NCI-H446 (cell line): ENCODE data around the gene ERC2.

Experiments used
- DNase-seq, 2 experiments: peaks; one replicate each; lab custom pipeline; 2025; lab: John Stamatoyannopoulos, UW

Gene ERC2

DNA sequence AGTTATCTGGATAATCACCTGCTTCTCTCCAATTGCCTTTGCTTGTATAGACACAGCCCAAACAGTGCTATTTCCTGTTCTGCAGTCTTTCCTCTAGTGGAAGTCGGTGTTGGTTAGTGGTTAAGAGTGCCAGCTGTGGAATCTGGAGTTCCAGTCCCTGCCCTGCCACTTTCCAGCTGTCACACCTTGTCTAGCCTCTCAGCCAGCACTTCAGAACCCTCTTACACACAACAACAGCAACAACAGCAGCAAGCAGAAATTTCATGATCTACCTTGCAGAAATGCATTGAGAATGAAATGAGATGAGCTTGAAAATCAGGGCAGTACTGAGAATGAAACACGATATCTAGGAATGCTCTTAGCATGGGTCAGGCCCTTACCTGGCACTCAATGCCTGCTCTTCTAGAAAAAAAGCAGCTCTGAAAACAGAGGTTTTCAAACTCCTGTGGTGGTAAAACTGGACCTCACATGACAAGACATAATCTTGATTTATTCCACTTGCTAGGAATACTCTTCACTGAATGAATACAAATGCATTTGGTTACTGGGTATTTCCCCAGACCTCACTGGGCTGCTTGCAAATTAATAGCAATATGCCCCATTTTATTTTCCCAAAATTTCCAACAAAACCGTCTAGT, 977.9 kb downstream of the ERC2 start:
- DNase-seq = no peak

DNA sequence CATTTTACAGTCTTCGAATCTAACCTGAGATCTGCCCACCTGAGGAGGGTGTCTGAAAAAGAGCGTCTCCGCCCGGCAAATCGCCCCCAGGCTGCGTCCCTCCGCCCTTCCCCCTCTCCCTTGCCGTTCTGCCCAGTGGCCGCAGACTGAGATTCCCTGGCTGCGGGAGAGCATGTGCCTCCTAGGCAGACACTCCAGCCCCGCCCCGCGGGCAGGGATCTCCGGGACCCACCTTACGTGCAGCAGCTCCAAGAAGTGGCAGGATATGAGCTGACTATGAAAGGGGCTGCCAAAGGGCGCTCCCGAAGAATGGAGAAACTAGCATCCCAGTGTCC, 978.5 kb downstream of the ERC2 start:
- DNase-seq = no peak

- DNase-seq = no peak
Observed at GRCh38 chr3:55488398-55489055, 979.7 kb downstream of the ERC2 start.

- DNase-seq = no peak
Observed at GRCh38 chr3:55487381-55488241, 980.7 kb downstream of the ERC2 start.

GRCh38 chr3:55486857-55487380, 981.3 kb downstream of the ERC2 start, which contains the start of gene WNT5A:
TSS of gene WNT5A (minus strand) at chr3:55487306. CDS start at chr3:55486985, 321 bp downstream.
- no peak for DNase-seq

- no peak for DNase-seq
Observed at GRCh38 chr3:55486101-55486856, 982.0 kb downstream of the ERC2 start.

DNA sequence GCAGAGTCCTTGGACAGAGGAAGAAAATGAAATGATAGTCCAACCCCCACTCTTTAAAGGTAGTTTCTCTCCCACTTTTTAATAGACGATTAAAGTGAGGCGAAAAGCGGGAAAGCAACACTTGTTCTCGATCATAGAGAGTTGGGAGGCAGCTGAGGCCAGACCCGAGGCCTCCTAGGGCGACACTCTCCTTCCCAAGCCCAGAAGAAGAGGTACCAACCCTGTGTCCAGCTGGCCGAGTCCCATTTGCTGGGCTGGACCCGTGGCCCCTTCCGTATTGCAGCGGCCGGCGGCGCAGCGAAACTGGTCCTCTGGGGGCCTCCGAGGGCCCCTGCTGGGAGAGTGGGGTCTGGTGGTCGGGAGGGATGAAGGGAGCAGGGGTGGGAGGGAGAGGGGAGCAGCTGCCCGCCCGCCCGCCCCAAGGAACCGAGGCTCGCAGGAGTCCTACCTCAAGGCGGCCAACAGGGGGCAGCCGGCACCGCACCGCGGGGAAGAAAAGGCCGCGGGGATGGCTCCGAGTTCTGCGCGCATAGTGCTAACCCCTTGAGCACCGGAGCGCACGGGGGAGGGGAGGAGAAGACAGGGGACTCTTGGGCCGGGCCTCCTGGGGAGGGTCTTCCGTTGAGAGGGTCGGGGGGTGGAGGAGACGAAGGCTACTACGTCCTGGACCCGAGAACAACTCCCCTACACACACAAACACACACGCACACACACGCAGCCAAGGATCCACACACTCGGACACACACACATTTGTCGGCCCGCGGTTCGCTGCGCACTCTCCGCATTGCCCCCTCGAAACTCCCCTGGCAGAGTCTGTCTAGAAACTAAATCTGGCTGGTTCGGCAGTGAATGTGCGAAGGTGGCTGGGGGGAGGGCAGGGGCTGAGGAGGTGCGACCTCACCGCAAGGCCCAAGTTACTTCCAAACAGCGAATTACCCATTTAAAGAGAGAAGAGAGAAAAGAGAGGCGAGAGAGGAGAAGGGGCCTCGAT, 983.2 kb downstream of the ERC2 start:
- peak; percentile 9 to 66 for DNase-seq

- DNase-seq = no peak
Observed at GRCh38 chr3:55484191-55484689, 984.0 kb downstream of the ERC2 start.

- no peak for DNase-seq
Observed at GRCh38 chr3:55483196-55484095, 984.8 kb downstream of the ERC2 start.

GRCh38 chr3:55482496-55483195, 985.6 kb downstream of the ERC2 start:
- no peak for DNase-seq

GRCh38 chr3:55481744-55482495, 986.3 kb downstream of the ERC2 start:
- DNase-seq = no peak

DNA sequence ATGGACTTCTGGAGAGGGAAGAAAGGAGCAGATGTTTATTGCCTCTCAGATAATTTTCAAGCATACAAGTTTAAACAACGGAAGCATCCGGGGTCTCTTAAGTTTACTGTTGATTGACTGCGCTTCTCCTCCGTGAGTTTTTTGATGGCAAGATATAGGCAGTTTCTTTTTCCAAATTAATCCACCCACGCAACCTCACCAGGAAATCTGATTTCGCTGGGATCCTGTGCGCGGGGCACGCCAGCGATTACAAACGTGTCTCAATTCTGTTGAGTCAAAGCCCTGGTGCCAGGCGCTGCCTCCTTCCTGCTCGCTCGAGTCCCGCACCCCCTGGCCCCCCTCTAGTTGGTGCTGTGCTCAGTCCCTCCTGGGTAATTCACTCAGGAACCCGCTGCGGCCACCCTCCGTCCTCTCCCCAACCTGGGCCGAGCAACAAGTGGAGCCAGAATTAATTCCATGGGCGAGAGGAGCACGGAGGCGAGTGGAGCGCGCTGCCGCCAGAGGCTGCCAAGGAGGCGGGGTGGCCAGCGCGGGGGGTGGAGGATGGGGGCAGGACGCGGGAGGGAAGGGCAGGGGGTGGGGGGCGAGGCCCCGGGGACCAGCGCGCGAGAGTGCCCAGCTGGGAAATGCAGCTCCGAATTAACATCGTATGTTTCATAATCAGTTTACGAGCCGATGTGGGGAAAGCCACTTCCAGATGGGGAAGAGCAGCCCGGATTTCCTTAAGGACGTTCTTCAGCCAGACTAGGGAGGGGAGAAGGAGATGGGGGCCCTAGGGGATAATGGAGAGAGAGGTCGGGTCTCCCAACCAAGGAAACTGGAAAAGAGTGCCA, 987.1 kb downstream of the ERC2 start:
- no peak for DNase-seq

- DNase-seq = no peak
Observed at GRCh38 chr3:55477306-55478303, 990.7 kb downstream of the ERC2 start.

DNA sequence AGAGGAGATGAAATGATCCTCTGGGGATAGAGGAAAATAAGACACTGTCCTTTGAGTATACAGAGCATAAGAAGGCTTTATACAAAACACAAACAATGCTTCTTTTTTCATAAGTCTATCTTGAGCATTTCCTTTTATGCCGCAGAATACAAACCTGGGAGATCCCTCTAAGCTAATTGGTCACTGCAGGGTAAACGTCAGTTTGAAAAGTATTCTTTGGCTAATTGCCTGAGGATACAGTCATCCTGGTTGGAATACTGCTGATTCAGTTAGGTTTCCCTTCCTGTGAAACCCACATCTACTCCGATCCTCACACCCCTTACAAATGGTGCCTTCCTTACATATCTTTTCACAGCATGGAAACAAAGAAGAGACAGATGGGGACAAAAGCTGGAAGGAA, 991.8 kb downstream of the ERC2 start:
- no peak for DNase-seq

DNA sequence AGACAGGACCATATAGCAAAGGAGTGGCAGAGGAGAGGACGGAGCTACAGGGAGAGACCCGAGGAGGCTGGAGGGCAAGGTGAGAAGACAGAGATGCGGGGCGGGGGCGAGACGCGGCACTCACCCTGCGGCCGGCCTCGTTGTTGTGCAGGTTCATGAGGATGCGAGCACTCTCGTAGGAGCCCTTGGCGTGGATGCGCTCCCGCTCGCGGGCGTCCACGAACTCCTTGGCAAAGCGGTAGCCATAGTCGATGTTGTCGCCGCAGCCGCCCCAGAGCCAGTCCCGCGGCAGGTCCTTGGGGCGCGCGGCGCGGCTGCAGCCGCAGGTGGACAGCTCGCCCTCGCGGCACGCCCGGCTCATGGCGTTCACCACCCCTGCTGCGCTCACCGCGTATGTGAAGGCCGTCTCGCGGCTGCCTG, 994.0 kb downstream of the ERC2 start:
- DNase-seq = no peak

GRCh38 chr3:55473788-55474187, 994.5 kb downstream of the ERC2 start:
- no peak for DNase-seq
